ENCODE data around the gene FIBCD1.

- TF ChIP-seq CTCF (IDR thresholded peaks at IDR 0.05; ENCODE audit: low read length), result no peak
- TF ChIP-seq EZH2 (IDR thresholded peaks at IDR 0.05; ENCODE audit: borderline replicate concordance, low read length), result no peak
Observed at GRCh38 chr9:130908146-130908877, 30.7 kb downstream of the FIBCD1 start.
